GM18526 (cell line): ENCODE results near the gene REPS2.

ENCODE experiments used
- POLR2A ChIP-seq: IDR thresholded peaks from 3 replicates; pipeline ENCODE4 v1.6.1; 2011; ENCODE audit not compliant: insufficient read length; ENCODE audit errors: extremely low read depth

The REPS2 gene

GRCh38 chrX:16985286-16985685 is 38.8 kb downstream of the REPS2 start:
- no peak for TF ChIP-seq POLR2A

- no peak for TF ChIP-seq POLR2A
Measured at GRCh38 chrX:16986169-16986568, 39.7 kb downstream of the REPS2 start.

GRCh38 chrX:16989750-16990149 is 43.3 kb downstream of the REPS2 start:
- no peak for TF ChIP-seq POLR2A

GRCh38 chrX:16990839-16991238 is 44.4 kb downstream of the REPS2 start:
- no peak for TF ChIP-seq POLR2A

- no peak for TF ChIP-seq POLR2A
Measured at GRCh38 chrX:16992445-16992844, 46.0 kb downstream of the REPS2 start.

- TF ChIP-seq POLR2A: no peak
Measured at GRCh38 chrX:16992951-16993350, 46.5 kb downstream of the REPS2 start.

- no peak for TF ChIP-seq POLR2A
Measured at GRCh38 chrX:16993791-16994318, 47.4 kb downstream of the REPS2 start.

GRCh38 chrX:16994736-16995135 is 48.3 kb downstream of the REPS2 start:
- TF ChIP-seq POLR2A: no peak

- TF ChIP-seq POLR2A: no peak
Measured at GRCh38 chrX:16997313-16997712, 50.9 kb downstream of the REPS2 start.

GRCh38 chrX:16999275-16999674 is 52.8 kb downstream of the REPS2 start:
- TF ChIP-seq POLR2A: no peak

GRCh38 chrX:17000751-17001150 is 54.3 kb downstream of the REPS2 start:
- TF ChIP-seq POLR2A: no peak

- no peak for TF ChIP-seq POLR2A
Measured at GRCh38 chrX:17005712-17006368, 59.4 kb downstream of the REPS2 start.

GRCh38 chrX:17007134-17007768 is 60.8 kb downstream of the REPS2 start:
- TF ChIP-seq POLR2A: no peak

- TF ChIP-seq POLR2A: no peak
Measured at GRCh38 chrX:17009856-17010625, 63.6 kb downstream of the REPS2 start.

- no peak for TF ChIP-seq POLR2A
Measured at GRCh38 chrX:17012465-17012864, 66.0 kb downstream of the REPS2 start.

GRCh38 chrX:17014216-17014615 is 67.8 kb downstream of the REPS2 start:
- TF ChIP-seq POLR2A: no peak
